GM21360 (cell line): Measurements from ENCODE around the gene MEGF11.

Source experiments
- ATAC-seq: cut with Tn5 transposase; IDR thresholded peaks from one replicate; pipeline ENCODE4 v1.9.1; 2021; ENCODE audit warnings: mild to moderate bottlenecking, moderate library complexity; ENCODE audit not compliant: unreplicated experiment

Gene MEGF11

GRCh38 chr15:66071921-66072295, 181.6 kb downstream of the MEGF11 start:
- no peak for ATAC-seq

GRCh38 chr15:66071160-66071920, 182.2 kb downstream of the MEGF11 start:
- no peak for ATAC-seq

- no peak for ATAC-seq
Observed at GRCh38 chr15:66070220-66070934, 183.2 kb downstream of the MEGF11 start.

GRCh38 chr15:66069751-66070150, 183.8 kb downstream of the MEGF11 start:
- no peak for ATAC-seq

- ATAC-seq, result no peak
Observed at GRCh38 chr15:66068801-66069200, 184.7 kb downstream of the MEGF11 start.

- ATAC-seq, result no peak
Observed at GRCh38 chr15:66067687-66068086, 185.9 kb downstream of the MEGF11 start.

- ATAC-seq, result no peak
Observed at GRCh38 chr15:66066481-66066880, 187.1 kb downstream of the MEGF11 start.

- ATAC-seq, result no peak
Observed at GRCh38 chr15:66066005-66066404, 187.5 kb downstream of the MEGF11 start.

- no peak for ATAC-seq
Observed at GRCh38 chr15:66065325-66065724, 188.2 kb downstream of the MEGF11 start.

- no peak for ATAC-seq
Observed at GRCh38 chr15:66063147-66063546, 190.4 kb downstream of the MEGF11 start.

- ATAC-seq, result no peak
Observed at GRCh38 chr15:66057089-66057488, 196.5 kb downstream of the MEGF11 start.

GRCh38 chr15:66053991-66054390, 199.6 kb downstream of the MEGF11 start:
- no peak for ATAC-seq

- no peak for ATAC-seq
Observed at GRCh38 chr15:66051833-66052232, 201.7 kb downstream of the MEGF11 start.

- ATAC-seq, result no peak
Observed at GRCh38 chr15:66050264-66050663, 203.3 kb downstream of the MEGF11 start.

GRCh38 chr15:66049353-66049752, 204.2 kb downstream of the MEGF11 start:
- ATAC-seq, result no peak

- ATAC-seq, result no peak
Observed at GRCh38 chr15:66047321-66048024, 206.1 kb downstream of the MEGF11 start.

- ATAC-seq, result no peak
Observed at GRCh38 chr15:66046751-66047150, 206.8 kb downstream of the MEGF11 start.

- ATAC-seq, result no peak
Observed at GRCh38 chr15:66046326-66046725, 207.2 kb downstream of the MEGF11 start.

- no peak for ATAC-seq
Observed at GRCh38 chr15:66045542-66045941, 208.0 kb downstream of the MEGF11 start.

GRCh38 chr15:66044837-66045236, 208.7 kb downstream of the MEGF11 start:
- no peak for ATAC-seq

GRCh38 chr15:66043264-66043663, 210.3 kb downstream of the MEGF11 start:
- ATAC-seq, result no peak

- no peak for ATAC-seq
Observed at GRCh38 chr15:66042624-66043023, 210.9 kb downstream of the MEGF11 start.
